Stimulated activated CD8-positive, alpha-beta memory T cell treated with anti-CD3 and anti-CD28 coated beads, Interleukin-4, amount 100 ng/mL, for 24 hours (primary cell): ENCODE measurements around the gene NAA15.
"Not testable (repeated sequence)": the region's sequence is repeated elsewhere in the genome, so short reads cannot be mapped to it uniquely, and the experiment has no call there.

Experiments
- DNase-seq: peaks from one replicate; pipeline ENCODE4 v3.0.0-alpha.2; 2020; ENCODE audit warnings: low read depth

Gene NAA15

DNA sequence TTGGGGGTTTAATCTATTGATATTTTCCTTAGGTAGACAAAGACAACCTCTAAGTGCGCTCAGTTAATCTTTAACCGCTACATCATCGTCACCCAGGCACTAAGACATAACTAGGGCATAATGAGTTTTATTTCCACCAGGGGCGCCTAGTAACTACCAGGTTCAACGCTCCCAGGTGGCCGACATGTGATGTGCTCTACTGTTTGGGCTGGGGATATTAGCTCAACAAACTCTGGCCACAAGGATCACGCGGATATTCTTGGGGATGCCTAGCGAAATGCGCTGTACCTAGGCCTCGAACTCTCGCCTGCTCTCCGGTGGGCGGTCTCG is 151.7 kb downstream of the NAA15 start:
- DNase-seq = no peak

DNA sequence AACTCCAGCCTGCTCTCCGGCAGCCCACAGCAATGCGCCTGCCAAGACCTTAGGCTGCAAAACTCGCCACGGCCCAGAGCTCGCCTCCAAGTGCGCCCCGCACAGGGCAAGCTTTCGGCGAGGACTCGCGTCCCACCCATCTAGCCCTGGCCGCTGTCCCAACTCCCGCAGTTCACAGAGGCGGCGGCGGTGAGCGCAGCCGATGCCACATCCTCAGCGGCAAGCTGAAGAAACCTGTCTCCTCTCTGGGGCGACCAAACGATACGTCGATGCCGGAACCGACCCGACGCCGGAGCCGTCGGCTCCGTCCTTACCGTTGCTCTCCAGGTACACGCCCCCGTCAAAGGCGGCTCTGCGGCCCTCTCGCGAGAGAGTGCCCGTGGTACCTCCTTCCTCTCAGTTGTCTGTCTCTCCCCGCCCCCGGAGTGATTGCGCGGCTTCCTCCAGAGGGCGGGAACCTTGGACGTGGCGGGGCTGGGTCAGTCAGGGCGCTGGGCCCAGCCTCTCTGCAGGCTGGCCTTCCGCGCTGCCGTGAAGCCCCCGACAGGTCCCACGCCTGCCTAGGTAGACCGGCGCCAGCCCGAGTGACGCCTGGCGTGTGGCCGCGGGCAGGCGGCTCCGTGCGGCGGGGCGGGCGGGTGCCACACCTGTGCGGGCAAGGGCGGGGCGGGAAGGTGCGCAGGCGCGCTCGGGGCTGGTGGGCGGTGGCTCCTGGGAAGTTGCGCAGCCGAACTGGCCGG is 152.2 kb downstream of the NAA15 start:
- peak; percentile 92 for DNase-seq

DNA sequence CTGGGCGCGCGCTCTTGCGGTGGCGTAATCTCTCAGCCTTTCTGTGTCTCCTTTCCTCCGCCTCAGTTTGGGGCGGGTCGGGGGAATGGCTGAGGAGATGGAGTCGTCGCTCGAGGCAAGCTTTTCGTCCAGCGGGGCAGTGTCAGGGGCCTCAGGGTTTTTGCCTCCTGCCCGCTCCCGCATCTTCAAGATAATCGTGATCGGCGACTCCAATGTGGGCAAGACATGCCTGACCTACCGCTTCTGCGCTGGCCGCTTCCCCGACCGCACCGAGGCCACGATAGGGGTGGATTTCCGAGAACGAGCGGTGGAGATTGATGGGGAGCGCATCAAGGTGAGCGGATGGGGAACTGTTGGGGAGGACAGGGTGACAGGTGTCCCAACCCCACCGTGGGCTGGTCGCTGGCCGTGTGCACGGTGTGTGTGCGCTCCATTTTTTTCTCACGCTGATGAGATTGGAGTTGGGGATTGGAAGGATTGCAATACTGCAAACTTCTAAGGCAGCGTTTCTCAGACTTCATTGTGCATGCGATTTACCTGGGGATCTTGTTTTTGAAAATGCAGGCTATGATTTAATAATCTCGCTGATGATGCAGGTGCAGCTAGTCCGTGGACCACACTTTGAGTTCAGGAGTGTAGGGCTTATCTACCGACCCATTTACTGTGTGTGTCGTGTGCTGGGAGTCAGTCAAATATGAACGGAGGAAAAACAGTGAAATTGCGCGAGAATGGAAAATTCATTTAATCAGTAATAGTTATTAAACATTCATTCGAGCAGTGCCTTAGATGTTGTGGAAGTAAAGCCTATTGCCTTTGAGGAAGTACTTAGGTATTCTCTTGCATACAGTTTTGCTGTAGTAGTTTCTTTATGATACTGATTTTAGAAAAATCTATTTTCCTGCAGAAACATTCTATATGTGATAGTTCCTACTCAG is 153.1 kb downstream of the NAA15 start, which contains the start of gene RAB33B:
RAB33B (plus strand) TSS at position 11 of the 935 bp plus-strand sequence; CDS start at position 86, 75 bp downstream.
- no peak for DNase-seq

DNA sequence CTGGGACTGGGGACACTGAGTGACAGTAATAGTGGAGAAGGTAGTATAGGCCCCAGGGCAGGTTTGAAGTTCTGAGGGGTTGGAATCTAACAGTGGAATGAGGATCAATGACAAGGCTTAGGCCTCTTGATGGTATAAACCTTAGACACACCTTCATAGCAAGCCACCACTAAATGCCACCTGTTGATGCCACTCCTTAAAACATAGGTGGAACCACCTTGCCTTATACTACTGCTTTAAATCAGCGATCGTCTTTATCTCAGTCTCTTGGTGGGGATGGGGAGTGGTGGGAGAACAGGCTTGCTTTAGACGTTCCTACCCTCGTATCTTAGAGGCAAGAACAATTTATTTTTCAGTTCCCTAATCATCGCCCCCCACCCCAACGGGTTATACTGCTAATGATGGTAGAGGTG is 153.8 kb downstream of the NAA15 start:
- no peak for DNase-seq

DNA sequence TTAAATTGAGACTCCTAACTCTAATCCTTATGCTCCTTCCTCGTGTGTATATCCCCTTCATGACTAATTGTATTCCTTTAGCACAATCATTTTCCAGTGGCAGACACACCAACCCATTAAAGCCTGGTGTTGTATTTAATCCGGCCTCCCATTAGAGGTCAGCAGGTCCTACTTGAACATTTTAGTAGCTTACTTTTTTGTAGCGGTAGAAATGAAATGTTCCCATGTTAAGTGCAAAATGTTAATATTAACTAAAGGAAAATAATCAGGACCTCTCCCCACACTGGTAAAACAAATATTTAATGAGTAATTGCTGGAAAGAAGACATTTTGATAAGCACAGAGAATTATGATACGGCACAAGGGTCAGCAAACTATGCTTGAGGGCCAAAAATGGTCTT is 156.0 kb downstream of the NAA15 start:
- DNase-seq = no peak

DNA sequence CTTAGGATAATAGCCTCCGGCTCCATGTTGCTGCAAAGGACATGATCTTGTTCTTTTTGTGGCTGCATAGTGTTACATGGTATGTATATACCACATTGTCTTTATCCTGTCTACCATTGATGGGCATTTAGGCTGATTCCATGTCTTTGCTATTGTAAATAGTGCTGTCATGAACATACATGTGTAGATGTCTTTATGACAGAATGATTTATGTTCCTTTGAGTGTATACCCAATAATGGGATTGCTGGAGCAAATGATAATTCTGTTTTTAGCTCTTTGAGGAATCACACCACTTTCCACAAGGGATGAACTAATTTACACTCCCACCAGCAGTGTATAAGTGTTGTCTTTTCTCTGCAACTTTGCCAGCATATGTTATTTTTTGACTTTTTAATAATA is 157.2 kb downstream of the NAA15 start:
- DNase-seq = no peak

DNA sequence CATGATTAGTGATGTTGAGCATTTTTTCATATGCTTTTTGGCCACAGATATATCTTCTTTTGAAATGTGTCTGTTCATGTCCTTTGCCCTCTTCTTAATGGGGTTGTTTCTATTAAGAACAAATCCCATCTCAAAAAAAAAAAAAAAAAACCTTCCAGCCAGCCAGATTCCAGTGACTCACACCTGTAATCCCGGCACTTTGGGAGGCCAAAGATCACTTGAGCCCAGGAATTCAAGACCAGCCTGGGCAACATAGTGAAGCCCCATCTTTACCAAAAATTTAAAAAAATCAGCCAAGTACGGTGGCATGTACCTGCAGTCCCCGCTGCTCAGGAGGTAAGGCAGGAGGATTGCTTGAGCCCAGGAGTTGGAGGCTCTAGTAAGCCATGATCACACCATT is 157.7 kb downstream of the NAA15 start:
- no peak for DNase-seq

DNA sequence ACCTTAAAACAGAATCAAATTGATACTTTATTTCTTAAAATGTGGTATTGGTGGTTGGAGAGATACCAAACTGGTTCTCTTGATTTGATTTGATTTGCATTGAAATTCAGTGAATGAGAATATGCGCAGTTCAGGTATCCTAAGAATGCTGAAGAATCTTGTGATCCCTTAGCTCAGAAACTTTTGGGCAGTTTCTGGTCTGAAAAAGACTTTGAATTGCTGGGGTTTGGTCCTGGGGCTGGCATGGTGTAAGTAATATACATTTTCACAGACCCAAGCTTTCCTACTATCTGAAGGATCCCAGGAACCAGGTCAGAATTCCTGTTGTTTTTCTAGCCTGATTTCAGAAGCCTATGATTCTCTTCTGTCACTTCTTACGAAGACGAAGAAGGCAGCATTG is 159.3 kb downstream of the NAA15 start:
- no peak for DNase-seq

DNA sequence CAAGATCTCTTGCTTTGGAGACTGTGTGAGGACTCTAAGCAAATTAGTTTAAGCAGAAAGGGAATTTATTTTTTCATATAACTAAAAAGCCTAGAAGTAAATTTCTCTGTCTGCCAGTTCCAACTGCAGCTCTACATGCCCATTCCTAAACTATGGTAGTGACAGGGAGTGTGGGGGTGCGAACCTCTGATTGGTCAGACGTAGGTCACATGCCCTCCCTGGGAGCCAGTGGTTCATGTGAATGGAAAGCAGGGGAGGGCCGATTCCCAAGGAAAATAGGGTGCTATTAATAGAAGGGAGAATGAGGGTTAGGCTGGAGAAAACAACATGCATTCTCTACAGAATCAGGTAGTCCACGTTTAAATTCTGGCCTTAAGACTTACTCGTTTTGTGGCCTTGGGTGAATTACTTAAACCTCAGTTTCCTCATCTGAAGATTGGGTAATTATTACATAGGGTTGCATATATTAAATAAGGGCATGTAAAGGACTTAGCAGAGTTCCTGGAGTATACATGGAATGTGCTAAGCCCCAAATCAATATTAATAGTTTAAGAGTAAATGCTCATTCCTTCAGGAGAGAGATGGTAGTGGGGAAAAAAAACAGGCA is 159.8 kb downstream of the NAA15 start:
- no peak for DNase-seq

DNA sequence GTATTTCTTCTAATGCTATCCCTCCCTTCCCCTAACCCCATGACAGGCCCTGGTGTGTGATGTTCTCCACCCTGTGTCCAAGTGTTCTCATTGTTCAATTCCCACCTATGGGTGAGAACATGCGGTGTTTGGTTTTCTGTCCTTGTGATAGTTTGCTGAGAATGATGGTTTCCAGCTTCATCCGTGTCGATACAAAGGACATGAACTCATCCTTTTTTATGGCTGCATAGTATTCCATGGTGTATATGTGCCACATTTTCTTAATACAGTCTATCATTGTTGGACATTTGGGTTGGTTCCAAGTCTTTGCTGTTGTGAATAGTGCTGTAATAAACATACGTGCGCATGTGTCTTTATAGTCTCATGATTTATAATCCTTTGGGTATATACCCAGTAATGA is 163.2 kb downstream of the NAA15 start:
- not testable (repeated sequence) for DNase-seq

DNA sequence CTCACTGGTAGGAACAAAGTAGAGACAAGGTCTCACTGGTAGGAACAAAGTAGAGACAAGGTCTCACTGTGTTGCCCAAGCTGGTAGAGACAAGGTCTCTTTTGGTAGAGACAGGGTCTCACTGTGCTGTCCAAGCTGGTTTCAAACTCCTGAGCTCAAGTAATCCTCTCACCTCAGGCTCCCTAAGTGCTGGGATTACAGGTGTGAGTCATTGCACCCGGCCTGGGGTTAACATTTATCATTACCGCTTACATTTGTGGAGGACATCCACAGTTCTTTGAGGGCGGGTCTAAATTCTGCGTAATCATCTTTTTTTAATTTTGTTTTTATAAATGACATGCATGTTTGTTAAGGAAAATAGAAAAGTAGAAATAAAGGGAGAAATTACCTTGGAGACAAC is 164.6 kb downstream of the NAA15 start:
- no peak for DNase-seq

DNA sequence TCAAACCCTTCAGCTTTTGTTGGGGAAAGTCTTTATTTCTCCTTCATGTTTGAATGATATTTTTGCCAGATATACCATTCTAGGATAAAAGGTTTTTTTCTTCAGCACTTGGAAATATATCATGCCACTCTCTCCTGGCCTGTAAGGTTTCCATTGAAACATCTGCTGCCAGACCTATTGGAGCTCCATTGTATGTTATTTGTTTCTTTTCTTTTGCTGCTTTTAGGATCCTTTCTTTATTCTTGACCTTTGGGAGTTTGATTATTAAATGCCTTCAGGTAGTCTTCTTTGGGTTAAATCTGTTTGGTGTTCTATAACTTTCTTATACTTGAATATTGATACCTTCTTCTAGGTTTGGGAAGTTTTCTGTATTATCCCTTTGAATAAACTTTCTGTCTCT is 167.5 kb downstream of the NAA15 start:
- not testable (repeated sequence) for DNase-seq

DNA sequence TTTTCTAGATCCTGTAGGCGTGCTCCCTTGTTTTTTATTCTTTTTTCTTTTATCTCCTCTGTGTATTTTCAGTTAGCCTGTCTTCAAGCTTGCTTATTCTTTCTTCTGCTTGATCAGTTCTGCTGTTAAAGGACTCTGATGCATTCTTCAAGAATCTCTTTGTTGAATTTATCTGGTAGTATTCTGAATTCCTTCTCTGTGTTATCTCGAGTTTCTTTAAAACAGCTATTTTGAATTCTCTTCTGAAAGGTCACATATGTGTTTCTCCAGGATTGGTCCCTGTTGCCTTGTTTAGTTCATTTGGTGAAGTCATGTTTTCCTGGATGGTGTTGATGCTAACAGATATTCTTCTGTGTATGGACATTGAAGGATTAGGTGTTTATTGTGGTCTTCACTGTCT is 167.9 kb downstream of the NAA15 start:
- DNase-seq = no peak
